ENCODE measurements around the gene NACC2. TPM values are rescaled to one million over a fixed set of nuclear protein-coding genes. Genes with fewer than 3 reads are reported as not detected.

Gene NACC2
- total and polyA plus RNA-seq, 2 donors from 2014 or later, result 7.1 to 30.9 TPM

- DNase-seq (peak in 2 of 5 donors; percentile 35 to 88), FAIRE-seq (no peak)
- Histone ChIP-seq H3K27ac (ENCODE audit: low read depth in 2 of 2, low read length in 2 of 2) (peak overlapping the region; percentile 63 to 88), H3K36me3 (ENCODE audit: control insufficient read depth in 2 of 3, insufficient read depth in 3 of 3, low read length in 3 of 3) (peaks cover 0 to 3% (median 0%) of the 10 kb centered on the region in 3 donors), H3K9ac (ENCODE audit: low read length in 3 of 3) (peak overlapping the region in 2 of 3 donors; percentile 2 to 71), H3K9me3 (ENCODE audit: control insufficient read depth in 2 of 3, insufficient read depth in 1 of 3, low read length in 3 of 3) (no peaks in the 10 kb centered on the region), H3K4me1 (ENCODE audit: control insufficient read depth in 2 of 3, insufficient read depth in 2 of 3, low read depth in 1 of 3, low read length in 3 of 3) (peaks cover 0 to 30% (median 26%) of the 10 kb centered on the region in 3 donors), H3K27me3 (ENCODE audit: control insufficient read depth, insufficient read depth, low read length) (no peaks in the 10 kb centered on the region), H3K4me3 (ENCODE audit: low read length in 3 of 3) (peak overlapping the region in 2 of 3 donors; percentile 33 to 65)
- no peak for TF ChIP-seq CTCF (IDR thresholded peaks at IDR 0.05; ENCODE audit: borderline replicate concordance, extremely low read depth, insufficient read depth)
- intact Hi-C loops (cut with DNase I), result no loop called here
Observed at GRCh38 chr9:136093346-136093986, 1.6 kb downstream of the NACC2 start.

DNA sequence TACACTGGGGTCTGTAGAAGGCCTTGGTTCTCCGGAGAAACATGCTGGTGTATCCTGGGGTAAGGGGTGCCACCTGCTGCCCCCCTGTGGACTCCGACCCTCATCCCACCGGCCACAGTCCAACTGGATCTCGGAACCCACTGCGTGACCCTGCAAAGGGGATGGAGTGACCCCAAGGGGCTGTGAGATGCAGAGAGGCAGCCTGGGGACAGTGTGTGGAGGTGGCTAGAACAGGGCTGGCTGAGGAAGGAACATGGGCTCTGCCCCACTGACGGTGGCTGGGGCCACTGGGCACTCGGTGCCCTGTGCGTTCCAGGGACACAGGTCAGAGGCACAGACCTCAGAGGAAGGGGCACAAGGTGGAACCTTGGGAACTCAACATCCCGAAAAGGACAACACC lies 2.3 kb downstream of the NACC2 start:
- H3K4me1 ChIP-seq (ENCODE audit: control insufficient read depth in 2 of 3, insufficient read depth in 2 of 3, low read depth in 1 of 3, low read length in 3 of 3), result peaks cover 0 to 35% (median 26%) of the 10 kb centered on the region in 3 donors
- intact Hi-C loops (cut with DNase I), result no loop called here
- no peak for FAIRE-seq

DNA sequence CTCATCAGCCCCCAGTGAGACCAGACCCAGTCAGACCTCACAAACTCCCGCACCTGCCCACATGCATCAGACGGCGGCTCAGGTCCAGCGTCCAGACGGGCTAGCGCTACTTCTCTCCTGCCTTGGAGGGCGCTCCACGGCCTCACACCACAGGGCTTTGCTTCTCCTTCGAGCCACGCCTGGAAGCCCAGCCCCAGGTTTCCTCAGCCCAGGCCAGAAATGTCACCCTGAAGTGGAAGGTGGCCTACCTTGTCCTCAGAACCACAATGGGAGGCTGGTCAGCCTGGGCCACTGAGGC lies 2.8 kb downstream of the NACC2 start:
- Histone ChIP-seq H3K9ac (ENCODE audit: low read length in 3 of 3) (peak overlapping the region in 1 of 3 donors; percentile 71), H3K9me3 (ENCODE audit: control insufficient read depth in 2 of 3, insufficient read depth in 1 of 3, low read length in 3 of 3) (no peaks in the 10 kb centered on the region), H3K27me3 (ENCODE audit: control insufficient read depth, insufficient read depth, low read length) (no peaks in the 10 kb centered on the region), H3K4me1 (ENCODE audit: control insufficient read depth in 2 of 3, insufficient read depth in 2 of 3, low read depth in 1 of 3, low read length in 3 of 3) (peaks cover 0 to 35% (median 26%) of the 10 kb centered on the region in 3 donors), H3K27ac (ENCODE audit: low read depth in 2 of 2, low read length in 2 of 2) (no peak overlapping the region), H3K36me3 (ENCODE audit: control insufficient read depth in 2 of 3, insufficient read depth in 3 of 3, low read length in 3 of 3) (peaks cover 0 to 3% (median 0%) of the 10 kb centered on the region in 3 donors), H3K4me3 (ENCODE audit: low read length in 3 of 3) (no peak overlapping the region)
- TF ChIP-seq CTCF (IDR thresholded peaks at IDR 0.05; ENCODE audit: borderline replicate concordance, extremely low read depth, insufficient read depth), result no peak
- intact Hi-C loops (cut with DNase I), result no loop called here
- DNase-seq (no peak), FAIRE-seq (no peak)

More for the DNA sequence above, 2.3 kb downstream of the NACC2 start:
- Histone ChIP-seq H3K9ac (ENCODE audit: low read length in 3 of 3) (peak overlapping the region in 1 of 3 donors; percentile 71), H3K9me3 (ENCODE audit: control insufficient read depth in 2 of 3, insufficient read depth in 1 of 3, low read length in 3 of 3) (no peaks in the 10 kb centered on the region), H3K27me3 (ENCODE audit: control insufficient read depth, insufficient read depth, low read length) (no peaks in the 10 kb centered on the region), H3K36me3 (ENCODE audit: control insufficient read depth in 2 of 3, insufficient read depth in 3 of 3, low read length in 3 of 3) (peaks cover 0 to 3% (median 0%) of the 10 kb centered on the region in 3 donors), H3K4me3 (ENCODE audit: low read length in 3 of 3) (peak overlapping the region in 1 of 3 donors; percentile 65), H3K27ac (ENCODE audit: low read depth in 2 of 2, low read length in 2 of 2) (peak overlapping the region in 1 of 2 donors; percentile 22)
- TF ChIP-seq CTCF (IDR thresholded peaks at IDR 0.05; ENCODE audit: borderline replicate concordance, extremely low read depth, insufficient read depth), result no peak
- peak in 2 of 5 donors; percentile 36 to 66 for DNase-seq

Measured in kidney (tissue), 14 donors.